WTC11 (cell line): ENCODE results near the gene CHRNA5. TPM values are rescaled to one million over a fixed set of nuclear protein-coding genes. Genes with fewer than 3 reads are reported as not detected.

Source experiments
- ATAC-seq: fragments of 200-7000 bp; cut with Tn5 transposase; 2 replicates; pipeline ENCODE4 v1.10.0; 2021; ENCODE audit warnings: mild to moderate bottlenecking, moderate library complexity
- CTCF ChIA-PET: fragments of 300-600 bp; sonication (Branson Sonifier 250); formaldehyde crosslinking; loops from one replicate; lab custom pipeline; 2021; ENCODE audit warnings: antibody characterized with exemption; lab: Charles Lee
- POLR2A ChIA-PET: fragments of 350-600 bp; sonication (Branson Sonifier 250); formaldehyde crosslinking; loops from one replicate; lab custom pipeline; 2021; ENCODE audit warnings: antibody characterized with exemption; lab: Charles Lee
- DNase-seq: peaks from one replicate; pipeline ENCODE4 v3.0.0; 2021; ENCODE audit warnings: low spot score
- H3K27ac Mint-ChIP-seq: 2 replicates; pipeline ENCODE4 v1.8.0; 2021; ENCODE audit warnings: mixed read lengths
- H3K27me3 Mint-ChIP-seq: 2 replicates; pipeline ENCODE4 v1.8.0; 2021; ENCODE audit warnings: low read depth, mild to moderate bottlenecking, moderate library complexity, mixed read lengths
- H3K36me3 Mint-ChIP-seq: 2 replicates; pipeline ENCODE4 v1.8.0; 2021; ENCODE audit warnings: mixed read lengths
- H3K4me1 Mint-ChIP-seq: 2 replicates; pipeline ENCODE4 v1.8.0; 2022; ENCODE audit warnings: mixed read lengths
- H3K4me3 Mint-ChIP-seq: 2 replicates; pipeline ENCODE4 v1.8.0; 2021; ENCODE audit warnings: mild to moderate bottlenecking, moderate library complexity, mixed read lengths
- H3K9me3 Mint-ChIP-seq: 2 replicates; pipeline ENCODE4 v1.8.0; 2021; ENCODE audit warnings: mixed read lengths
- AR ChIP-seq: fragments of 250-450 bp; sonication (Bioruptor Pico); IDR thresholded peaks from 2 replicates; pipeline ENCODE4 v1.9.0; 2021; ENCODE audit warnings: mild to moderate bottlenecking
- ATF2 ChIP-seq: sonication (generic); formaldehyde crosslinking; IDR thresholded peaks from 2 replicates; pipeline ENCODE4 v1.8.1; 2022; ENCODE audit warnings: low read depth, missing genetic modification reagents, borderline replicate concordance
- CBFB ChIP-seq: sonication (generic); formaldehyde crosslinking; IDR thresholded peaks from 2 replicates; pipeline ENCODE4 v1.8.1; 2022; ENCODE audit warnings: mild to moderate bottlenecking, low read depth, missing genetic modification reagents
- CDX4 ChIP-seq: fragments of 250-450 bp; sonication (Bioruptor Pico); IDR thresholded peaks from 2 replicates; pipeline ENCODE4 v1.9.0; 2021; ENCODE audit warnings: moderate library complexity, mild to moderate bottlenecking, inconsistent platforms, borderline replicate concordance
- ELF4 ChIP-seq: sonication (generic); formaldehyde crosslinking; IDR thresholded peaks from 2 replicates; pipeline ENCODE4 v1.8.1; 2022; ENCODE audit warnings: low read depth, mild to moderate bottlenecking, moderate library complexity, missing genetic modification reagents
- FOXP1 ChIP-seq: sonication (generic); formaldehyde crosslinking; IDR thresholded peaks from 2 replicates; pipeline ENCODE4 v1.8.0; 2022; ENCODE audit warnings: missing genetic modification reagents, mild to moderate bottlenecking, moderate library complexity, borderline replicate concordance
- GRHL2 ChIP-seq: fragments of 250-450 bp; sonication (Bioruptor Pico); IDR thresholded peaks from 2 replicates; pipeline ENCODE4 v1.8.0; 2022; ENCODE audit warnings: mild to moderate bottlenecking, moderate library complexity; ENCODE audit not compliant: insufficient replicate concordance, severe bottlenecking
- JAZF1 ChIP-seq: fragments of 250-450 bp; sonication (Bioruptor Pico); IDR thresholded peaks from 2 replicates; pipeline ENCODE4 v1.9.0; 2021; ENCODE audit warnings: moderate library complexity, mild to moderate bottlenecking, inconsistent platforms
- NFATC4 ChIP-seq: fragments of 250-450 bp; sonication (Bioruptor Pico); IDR thresholded peaks from 2 replicates; pipeline ENCODE4 v1.9.0; 2021; ENCODE audit warnings: mild to moderate bottlenecking
- TEAD1 ChIP-seq: sonication (generic); formaldehyde crosslinking; IDR thresholded peaks from 2 replicates; pipeline ENCODE4 v1.8.0; 2022; ENCODE audit warnings: mild to moderate bottlenecking, missing genetic modification reagents
- TP53 ChIP-seq: sonication (generic); formaldehyde crosslinking; IDR thresholded peaks from 2 replicates; pipeline ENCODE4 v1.8.1; 2023; ENCODE audit warnings: mild to moderate bottlenecking, missing genetic modification reagents
- ZNF219 ChIP-seq: sonication (generic); formaldehyde crosslinking; IDR thresholded peaks from 2 replicates; pipeline ENCODE4 v1.8.0; 2023; ENCODE audit warnings: missing genetic modification reagents, mild to moderate bottlenecking, borderline replicate concordance
- ZSCAN18 ChIP-seq: fragments of 250-450 bp; sonication (Bioruptor Pico); IDR thresholded peaks from 2 replicates; pipeline ENCODE4 v2.1.2; 2022; ENCODE audit warnings: mild to moderate bottlenecking, moderate library complexity
- total RNA-seq: library from RNA; stranded (reverse); gene quantifications from 3 replicates; pipeline ENCODE4 v1.2.3, GENCODE V29; 2021
- TF ChIP-seq, protein P1 (sequence below): sonication (generic); formaldehyde crosslinking; IDR thresholded peaks from 2 replicates; pipeline ENCODE4 v1.8.0; 2022; ENCODE audit warnings: missing genetic modification reagents
- TF ChIP-seq, protein P2 (sequence below): sonication (generic); formaldehyde crosslinking; IDR thresholded peaks from 2 replicates; pipeline ENCODE4 v1.8.1; 2023; ENCODE audit warnings: mild to moderate bottlenecking, missing genetic modification reagents

The CHRNA5 gene
- total RNA-seq, 1 experiment from 2014 or later, result 21.0 TPM

DNA sequence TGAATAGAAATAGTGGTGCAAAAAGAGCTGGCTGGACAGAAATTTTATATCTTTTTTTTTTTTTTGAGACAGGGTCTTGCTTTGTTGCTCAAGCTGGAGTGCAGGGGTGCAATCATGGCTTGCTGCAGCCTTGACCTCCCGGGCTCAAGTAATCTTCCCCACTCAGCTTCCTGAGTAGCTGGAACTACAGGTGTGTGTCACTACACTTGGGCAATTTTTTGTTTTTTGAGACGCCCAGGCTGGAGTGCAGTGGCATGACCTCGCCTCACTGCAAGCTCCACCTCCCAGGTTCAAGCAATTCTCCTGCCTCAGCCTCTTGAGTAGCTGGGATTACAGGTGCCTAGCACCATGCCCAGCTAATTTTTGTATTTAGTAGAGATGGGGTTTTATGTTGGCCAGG lies 33.0 kb downstream of the CHRNA5 start (continued):
- TF ChIP-seq AR, result no peak
- TF ChIP-seq CBFB (CRISPR knock-in tag), result no peak
- no peak for TF ChIP-seq GRHL2 (CRISPR knock-in tag)

- TF ChIP-seq ZNF219 (CRISPR knock-in tag) (no peak), CDX4 (CRISPR knock-in tag) (no peak), ZSCAN18 (no peak), JAZF1 (CRISPR knock-in tag) (no peak), TEAD1 (CRISPR knock-in tag) (no peak), ELF4 (CRISPR knock-in tag) (no peak), TP53 (CRISPR knock-in tag) (no peak), ATF2 (CRISPR knock-in tag) (no peak), NFATC4 (no peak), FOXP1 (CRISPR knock-in tag) (no peak)
- TF ChIP-seq, protein P1, sequence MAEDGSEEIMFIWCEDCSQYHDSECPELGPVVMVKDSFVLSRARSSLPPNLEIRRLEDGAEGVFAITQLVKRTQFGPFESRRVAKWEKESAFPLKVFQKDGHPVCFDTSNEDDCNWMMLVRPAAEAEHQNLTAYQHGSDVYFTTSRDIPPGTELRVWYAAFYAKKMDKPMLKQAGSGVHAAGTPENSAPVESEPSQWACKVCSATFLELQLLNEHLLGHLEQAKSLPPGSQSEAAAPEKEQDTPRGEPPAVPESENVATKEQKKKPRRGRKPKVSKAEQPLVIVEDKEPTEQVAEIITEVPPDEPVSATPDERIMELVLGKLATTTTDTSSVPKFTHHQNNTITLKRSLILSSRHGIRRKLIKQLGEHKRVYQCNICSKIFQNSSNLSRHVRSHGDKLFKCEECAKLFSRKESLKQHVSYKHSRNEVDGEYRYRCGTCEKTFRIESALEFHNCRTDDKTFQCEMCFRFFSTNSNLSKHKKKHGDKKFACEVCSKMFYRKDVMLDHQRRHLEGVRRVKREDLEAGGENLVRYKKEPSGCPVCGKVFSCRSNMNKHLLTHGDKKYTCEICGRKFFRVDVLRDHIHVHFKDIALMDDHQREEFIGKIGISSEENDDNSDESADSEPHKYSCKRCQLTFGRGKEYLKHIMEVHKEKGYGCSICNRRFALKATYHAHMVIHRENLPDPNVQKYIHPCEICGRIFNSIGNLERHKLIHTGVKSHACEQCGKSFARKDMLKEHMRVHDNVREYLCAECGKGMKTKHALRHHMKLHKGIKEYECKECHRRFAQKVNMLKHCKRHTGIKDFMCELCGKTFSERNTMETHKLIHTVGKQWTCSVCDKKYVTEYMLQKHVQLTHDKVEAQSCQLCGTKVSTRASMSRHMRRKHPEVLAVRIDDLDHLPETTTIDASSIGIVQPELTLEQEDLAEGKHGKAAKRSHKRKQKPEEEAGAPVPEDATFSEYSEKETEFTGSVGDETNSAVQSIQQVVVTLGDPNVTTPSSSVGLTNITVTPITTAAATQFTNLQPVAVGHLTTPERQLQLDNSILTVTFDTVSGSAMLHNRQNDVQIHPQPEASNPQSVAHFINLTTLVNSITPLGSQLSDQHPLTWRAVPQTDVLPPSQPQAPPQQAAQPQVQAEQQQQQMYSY, result no peak
- TF ChIP-seq, protein P2, sequence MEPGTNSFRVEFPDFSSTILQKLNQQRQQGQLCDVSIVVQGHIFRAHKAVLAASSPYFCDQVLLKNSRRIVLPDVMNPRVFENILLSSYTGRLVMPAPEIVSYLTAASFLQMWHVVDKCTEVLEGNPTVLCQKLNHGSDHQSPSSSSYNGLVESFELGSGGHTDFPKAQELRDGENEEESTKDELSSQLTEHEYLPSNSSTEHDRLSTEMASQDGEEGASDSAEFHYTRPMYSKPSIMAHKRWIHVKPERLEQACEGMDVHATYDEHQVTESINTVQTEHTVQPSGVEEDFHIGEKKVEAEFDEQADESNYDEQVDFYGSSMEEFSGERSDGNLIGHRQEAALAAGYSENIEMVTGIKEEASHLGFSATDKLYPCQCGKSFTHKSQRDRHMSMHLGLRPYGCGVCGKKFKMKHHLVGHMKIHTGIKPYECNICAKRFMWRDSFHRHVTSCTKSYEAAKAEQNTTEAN (CRISPR knock-in tag), result no peak
- peaks cover 3% of the 10 kb centered on the region; the same call in 1 of the 2 replicates for H3K9me3 Mint-ChIP-seq
- DNase-seq, result no peak
- no peaks in the 10 kb centered on the region for H3K4me1 Mint-ChIP-seq
- peak; percentile 63 for ATAC-seq
- ChIA-PET POLR2A (no interaction called here), CTCF (interaction anchor here (0.7 kb wide), 1 partner anchor 24 kb away, joined by 5 read pairs; no protein-coding TSS in a partner anchor)
- H3K36me3 Mint-ChIP-seq, result peaks cover 15% of the 10 kb centered on the region
- no peak overlapping the region for H3K4me3 Mint-ChIP-seq
- peaks cover 1% of the 10 kb centered on the region; the same call in 1 of the 2 replicates for H3K27me3 Mint-ChIP-seq
- H3K27ac Mint-ChIP-seq, result no peak overlapping the region
Observed at GRCh38 chr15:78599189-78599588, 33.9 kb downstream of the CHRNA5 start.
